ENCODE data around the gene HDLBP.
"Not testable (repeated sequence)": the region's sequence is repeated elsewhere in the genome, so short reads cannot be mapped to it uniquely, and the experiment has no call there.

HDLBP gene

DNA sequence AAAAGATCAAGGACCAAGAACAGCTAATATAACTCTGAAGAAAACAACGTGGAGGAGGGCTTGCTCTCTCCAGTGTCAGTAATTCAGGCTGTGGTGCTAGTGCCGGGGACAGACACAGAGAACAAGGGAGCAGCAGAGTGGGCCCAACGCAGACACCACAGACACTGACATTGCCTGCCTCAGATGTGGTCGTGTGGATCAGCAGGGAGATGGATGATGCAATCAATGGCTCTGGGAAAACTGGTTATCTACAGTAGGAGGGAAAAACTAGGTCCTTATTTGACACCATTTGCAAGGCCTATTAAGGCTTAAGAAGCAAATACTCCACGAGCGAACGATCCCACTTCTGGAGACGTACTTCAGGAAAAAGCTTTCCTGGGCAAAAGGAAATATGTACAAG lies 36.1 kb downstream of the HDLBP start:
- TF ChIP-seq, protein P1, sequence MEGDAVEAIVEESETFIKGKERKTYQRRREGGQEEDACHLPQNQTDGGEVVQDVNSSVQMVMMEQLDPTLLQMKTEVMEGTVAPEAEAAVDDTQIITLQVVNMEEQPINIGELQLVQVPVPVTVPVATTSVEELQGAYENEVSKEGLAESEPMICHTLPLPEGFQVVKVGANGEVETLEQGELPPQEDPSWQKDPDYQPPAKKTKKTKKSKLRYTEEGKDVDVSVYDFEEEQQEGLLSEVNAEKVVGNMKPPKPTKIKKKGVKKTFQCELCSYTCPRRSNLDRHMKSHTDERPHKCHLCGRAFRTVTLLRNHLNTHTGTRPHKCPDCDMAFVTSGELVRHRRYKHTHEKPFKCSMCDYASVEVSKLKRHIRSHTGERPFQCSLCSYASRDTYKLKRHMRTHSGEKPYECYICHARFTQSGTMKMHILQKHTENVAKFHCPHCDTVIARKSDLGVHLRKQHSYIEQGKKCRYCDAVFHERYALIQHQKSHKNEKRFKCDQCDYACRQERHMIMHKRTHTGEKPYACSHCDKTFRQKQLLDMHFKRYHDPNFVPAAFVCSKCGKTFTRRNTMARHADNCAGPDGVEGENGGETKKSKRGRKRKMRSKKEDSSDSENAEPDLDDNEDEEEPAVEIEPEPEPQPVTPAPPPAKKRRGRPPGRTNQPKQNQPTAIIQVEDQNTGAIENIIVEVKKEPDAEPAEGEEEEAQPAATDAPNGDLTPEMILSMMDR (IDR thresholded peaks at IDR 0.05; ENCODE audit: low read depth, low read length), result no peak
- no peak overlapping the region for H3K4me3 ChIP-seq (replicated peaks in 1 of 2; ENCODE audit: low read depth in 2 of 2, low read length in 2 of 2)
- DNase-seq (ENCODE audit: low read depth in 2 of 2), result peak in 1 of 2 donors; percentile 52

DNA sequence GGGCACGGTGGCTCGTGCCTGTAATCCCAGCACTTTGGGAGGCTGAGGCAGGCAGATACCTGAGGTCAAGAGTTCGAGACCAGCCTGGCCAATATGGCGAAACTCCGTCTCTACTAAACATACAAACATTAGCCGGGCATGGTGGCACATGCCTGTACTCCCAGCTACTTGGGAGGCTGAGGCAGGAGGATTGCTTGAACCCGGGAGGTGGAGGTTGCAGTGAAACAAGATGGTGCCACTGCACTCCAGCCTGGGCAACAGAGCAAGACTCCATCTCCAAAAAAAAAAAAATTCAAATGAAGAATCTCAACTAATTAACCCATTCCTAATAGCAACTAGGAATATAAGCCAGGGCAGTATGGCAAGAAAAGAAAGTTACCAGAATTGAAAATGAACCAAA lies 37.2 kb downstream of the HDLBP start:
- not testable (repeated sequence) for H3K4me3 ChIP-seq (replicated peaks in 1 of 2; ENCODE audit: low read depth in 2 of 2, low read length in 2 of 2); DNase-seq (ENCODE audit: low read depth in 2 of 2)

DNA sequence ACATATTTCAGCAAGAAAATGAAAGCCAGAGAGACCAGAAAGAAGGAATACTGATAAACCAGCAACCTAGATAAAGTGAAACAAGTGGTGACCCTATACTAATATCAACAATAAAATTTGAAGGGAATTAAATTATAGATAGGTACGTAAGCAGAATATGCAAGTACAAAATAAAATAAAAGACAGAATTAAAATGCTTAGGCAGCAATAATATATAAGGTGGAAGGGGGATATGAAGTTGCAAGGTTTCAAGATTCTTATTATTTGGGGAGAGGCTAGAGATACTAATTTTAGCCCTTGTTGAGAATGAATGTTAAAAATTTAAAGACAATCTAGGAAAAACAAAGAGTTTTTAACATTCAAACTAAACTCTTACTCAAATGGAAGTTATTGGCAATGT lies 39.6 kb downstream of the HDLBP start:
- TF ChIP-seq, protein P1 (IDR thresholded peaks at IDR 0.05; ENCODE audit: low read depth, low read length), result no peak
- H3K4me3 ChIP-seq (replicated peaks in 1 of 2; ENCODE audit: low read depth in 2 of 2, low read length in 2 of 2), result no peak overlapping the region
- no peak for DNase-seq (ENCODE audit: low read depth in 2 of 2)

DNA sequence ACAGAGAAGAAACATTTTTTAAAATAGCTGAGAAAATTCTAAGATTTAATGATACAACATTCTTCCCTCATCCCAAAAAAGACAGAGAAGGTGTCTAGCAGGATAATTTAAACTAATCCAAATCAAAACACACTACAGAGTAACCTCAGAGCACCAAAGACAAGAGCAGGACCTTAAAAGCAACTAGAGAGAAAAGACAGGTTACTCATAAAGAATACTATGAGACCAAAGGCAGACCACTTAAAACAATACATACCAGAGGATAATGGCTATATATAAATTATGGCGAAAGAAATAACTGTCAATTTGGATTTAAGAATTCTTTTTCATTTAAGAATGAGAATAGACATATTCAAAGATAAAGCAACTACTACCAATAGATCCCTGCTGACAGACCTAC lies 40.0 kb downstream of the HDLBP start:
- no peak overlapping the region for H3K4me3 ChIP-seq (replicated peaks in 1 of 2; ENCODE audit: low read depth in 2 of 2, low read length in 2 of 2)
- TF ChIP-seq, protein P1 (IDR thresholded peaks at IDR 0.05; ENCODE audit: low read depth, low read length), result no peak
- no peak for DNase-seq (ENCODE audit: low read depth in 2 of 2)

DNA sequence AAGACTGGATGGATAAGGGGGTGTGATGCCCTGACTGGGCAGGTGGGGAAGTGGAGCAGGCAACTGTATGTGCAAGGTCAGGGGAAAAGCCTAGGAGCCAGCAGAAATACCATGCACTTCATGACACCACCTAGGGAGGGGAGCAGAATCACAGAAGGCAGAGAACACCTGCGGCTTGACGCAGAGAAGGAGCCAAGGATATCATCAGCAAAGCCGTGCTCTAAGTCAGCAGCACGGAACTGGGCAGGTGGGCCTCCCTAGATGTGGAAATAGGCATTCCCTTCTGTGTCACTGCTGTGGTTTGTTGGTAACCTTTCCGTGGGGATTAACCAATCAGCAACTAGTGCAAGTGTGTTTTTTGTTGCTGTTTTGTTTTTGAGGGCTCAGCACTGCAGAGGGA lies 41.3 kb downstream of the HDLBP start:
- no peak for DNase-seq (ENCODE audit: low read depth in 2 of 2)
- TF ChIP-seq, protein P1 (IDR thresholded peaks at IDR 0.05; ENCODE audit: low read depth, low read length), result no peak
- H3K4me3 ChIP-seq (replicated peaks in 1 of 2; ENCODE audit: low read depth in 2 of 2, low read length in 2 of 2), result no peak overlapping the region

DNA sequence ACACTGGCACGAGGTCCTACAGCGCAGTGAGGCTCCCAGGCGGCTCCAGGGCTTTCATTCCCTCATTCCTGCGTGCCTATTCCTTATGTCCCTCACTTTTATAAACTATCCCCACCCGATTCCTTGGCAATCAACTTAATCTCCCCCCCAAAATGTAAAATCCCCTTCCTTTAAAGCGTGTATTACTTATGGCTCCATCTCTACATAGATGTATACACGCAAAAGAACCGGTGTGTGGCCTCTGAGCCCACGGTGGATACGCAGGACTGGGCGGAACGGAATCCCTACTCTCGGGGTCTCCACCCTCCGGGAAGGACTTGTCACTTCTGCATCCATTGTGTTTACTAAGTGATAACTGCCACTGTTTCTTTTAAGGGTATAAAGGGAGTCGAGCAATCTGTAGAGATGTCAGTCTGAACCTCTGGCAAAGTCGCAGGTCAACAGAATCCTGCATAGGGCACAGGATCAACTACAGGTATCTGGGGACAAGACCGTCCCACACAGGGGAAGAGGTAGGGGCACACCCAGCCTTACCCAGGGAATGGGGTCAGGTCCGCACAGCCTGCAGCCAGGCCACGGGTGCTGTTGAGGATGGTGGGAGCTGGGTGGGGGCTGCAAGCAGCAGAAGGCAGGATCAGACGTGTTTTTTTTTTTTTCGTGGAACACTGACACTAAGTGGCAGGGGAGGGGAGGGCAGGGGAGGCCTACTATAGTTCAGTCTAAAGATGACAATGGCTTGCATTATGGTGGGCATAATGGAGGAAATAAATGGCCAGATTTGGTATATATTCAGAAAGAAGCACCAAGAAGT lies 42.1 kb downstream of the HDLBP start:
- TF ChIP-seq, protein P1 (IDR thresholded peaks at IDR 0.05; ENCODE audit: low read depth, low read length), result no peak
- peak overlapping the region; percentile 71 to 75 for H3K4me3 ChIP-seq (replicated peaks in 1 of 2; ENCODE audit: low read depth in 2 of 2, low read length in 2 of 2)
- DNase-seq (ENCODE audit: low read depth in 2 of 2), result no peak

DNA sequence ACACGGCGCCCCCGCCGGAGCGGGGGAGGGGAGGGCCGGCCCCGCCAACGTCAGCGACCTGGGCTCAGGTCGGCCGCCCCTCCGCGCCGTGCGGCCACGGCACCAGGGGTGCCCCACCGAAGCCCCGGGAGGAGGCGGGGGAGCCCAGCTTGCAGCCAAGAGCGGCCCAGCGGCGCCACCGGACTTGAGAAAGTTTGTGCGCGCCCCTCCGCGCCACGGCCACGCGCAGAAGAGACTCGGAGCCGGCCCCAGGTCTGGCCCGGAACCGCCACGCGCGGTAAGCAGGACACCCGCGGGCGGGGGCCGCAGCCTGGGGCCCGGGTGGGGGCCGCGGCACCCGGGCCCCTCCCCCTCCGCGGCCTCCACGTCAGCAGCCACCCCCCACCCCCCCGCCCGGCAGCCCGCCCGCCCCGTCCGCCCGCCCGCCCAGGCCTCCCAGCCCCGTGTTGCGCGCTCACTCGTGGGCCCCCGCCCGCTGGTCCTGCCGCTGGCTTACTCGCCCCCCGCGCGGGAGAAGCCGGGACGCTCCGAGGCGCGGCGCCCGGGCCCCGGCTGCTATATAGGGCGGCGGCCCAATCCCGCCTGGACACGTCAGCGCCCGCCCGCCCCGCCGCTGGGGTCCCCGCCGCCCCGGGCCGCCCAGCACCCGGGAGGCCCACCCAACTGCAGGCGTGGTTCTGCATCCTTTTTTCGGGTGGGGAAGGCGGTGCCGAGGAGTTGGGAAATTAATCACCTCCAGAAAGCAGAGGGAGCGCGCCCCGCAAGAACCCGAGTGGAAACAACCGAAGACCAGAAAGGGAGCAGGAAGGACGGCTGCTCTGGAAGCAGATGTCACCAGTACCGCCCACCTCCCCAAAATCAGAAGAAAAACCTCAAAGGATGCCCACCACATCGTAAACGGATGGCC lies 42.9 kb downstream of the HDLBP start:
- TF ChIP-seq, protein P1 (IDR thresholded peaks at IDR 0.05; ENCODE audit: low read depth, low read length), result no peak
- H3K4me3 ChIP-seq (replicated peaks in 1 of 2; ENCODE audit: low read depth in 2 of 2, low read length in 2 of 2), result peak overlapping the region; percentile 71 to 75
- DNase-seq (ENCODE audit: low read depth in 2 of 2), result peak; percentile 64 to 83
